Endothelial cell of umbilical vein (primary cell): Measurements from ENCODE around the gene FBXW7. TPM values are rescaled to one million over a fixed set of nuclear protein-coding genes. Genes with fewer than 3 reads are reported as not detected.

Experiments used
- BruUV-seq: library from RNA; stranded (reverse); fragments of 400-500 nt; replicated peaks from 2 replicates; lab custom pipeline; 2021; lab: Mats Ljungman, UMichigan
- CTCF ChIA-PET: fragments of 300-600, 350-600 bp; sonication (Branson Sonifier 250); formaldehyde crosslinking; loops from one replicate; lab custom pipeline; 2021; ENCODE audit warnings: antibody characterized with exemption, inconsistent platforms; lab: Charles Lee
- POLR2A ChIA-PET: fragments of 300-600, 350-600 bp; sonication (Branson Sonifier 250); formaldehyde crosslinking; loops from one replicate; lab custom pipeline; 2021; ENCODE audit warnings: antibody characterized with exemption, inconsistent platforms; lab: Charles Lee
- DNase-seq: peaks from one replicate; pipeline ENCODE4 v3.0.0-alpha.2; 2011; ENCODE audit warnings: low read depth, low spot score
- FAIRE-seq: peaks from 2 replicates; lab custom pipeline; 2011; peaks lifted over from hg19 to GRCh38; lab: Jason Lieb, UNC
- H2AFZ ChIP-seq: 2 replicates; pipeline ENCODE4 v1.6.0; 2012; ENCODE audit warnings: low read depth, low read length, control low read depth, inconsistent platforms
- H3K27ac ChIP-seq: 2 replicates; pipeline ENCODE4 v1.5.1; 2011; ENCODE audit warnings: low read depth, mild to moderate bottlenecking, control low read depth, low read length, moderate library complexity; ENCODE audit not compliant: insufficient read depth
- H3K27me3 ChIP-seq, 2 experiments: 2 replicates each; pipeline versions ENCODE4 v1.6.0 to v1.6.1; 2011; ENCODE audit warnings: low read length in 2 of 2, mixed read lengths in 1 of 2; ENCODE audit not compliant: control insufficient read depth in 2 of 2, insufficient read depth in 2 of 2
- H3K36me3 ChIP-seq, 2 experiments: 2 replicates in 1 of 2; 3 replicates in 1 of 2; pipeline ENCODE4 v1.5.1; 2011; ENCODE audit warnings: low read length in 2 of 2, mild to moderate bottlenecking in 1 of 2, moderate library complexity in 1 of 2; ENCODE audit not compliant: control insufficient read depth in 2 of 2, insufficient read depth in 2 of 2; ENCODE audit errors: extremely low read depth in 1 of 2
- H3K4me1 ChIP-seq: 3 replicates; pipeline ENCODE4 v1.5.1; 2011; ENCODE audit warnings: mild to moderate bottlenecking, low read length; ENCODE audit not compliant: control insufficient read depth, insufficient read depth; ENCODE audit errors: extremely low read depth
- H3K4me2 ChIP-seq: 2 replicates; pipeline ENCODE4 v1.6.1; 2011; ENCODE audit warnings: low read length, control low read depth, mixed read lengths; ENCODE audit not compliant: insufficient read depth
- H3K4me3 ChIP-seq, 3 experiments: fragments of 200-600 bp in 1 of 3; sonication (generic), shearing (Covaris generic) in 1 of 3; replicated peaks in 1 of 3; 2 replicates each; pipeline ENCODE4 v1.5.1; 2011 to 2016; ENCODE audit warnings: control low read depth in 3 of 3, low read length in 3 of 3, mild to moderate bottlenecking in 2 of 3, inconsistent platforms in 1 of 3, low read depth in 1 of 3, moderate library complexity in 1 of 3; ENCODE audit not compliant: insufficient read depth in 1 of 3
- H3K79me2 ChIP-seq: 2 replicates; pipeline ENCODE4 v1.6.0; 2012; ENCODE audit warnings: low read length, inconsistent platforms; ENCODE audit not compliant: control insufficient read depth, insufficient read depth
- H3K9ac ChIP-seq: replicated peaks from 2 replicates; pipeline ENCODE3; 2011; ENCODE audit warnings: low read length, control low read depth; ENCODE audit not compliant: insufficient read depth; ENCODE audit errors: extremely low read depth
- H3K9me1 ChIP-seq: replicated peaks from 3 replicates; pipeline ENCODE4 v1.6.0; 2011; ENCODE audit warnings: mild to moderate bottlenecking, low read length; ENCODE audit not compliant: control insufficient read depth, insufficient read depth; ENCODE audit errors: extremely low read depth
- H3K9me3 ChIP-seq: replicated peaks from 2 replicates; pipeline ENCODE4 v1.5.1; 2012; ENCODE audit warnings: low read length, inconsistent platforms; ENCODE audit not compliant: control insufficient read depth, insufficient read depth
- H4K20me1 ChIP-seq: replicated peaks from 2 replicates; pipeline ENCODE3; 2011; ENCODE audit warnings: mild to moderate bottlenecking, low read length; ENCODE audit not compliant: control insufficient read depth, insufficient read depth; ENCODE audit errors: extremely low read depth
- EZH2 ChIP-seq: IDR thresholded peaks from 2 replicates; pipeline ENCODE4 v1.6.1; 2012; ENCODE audit warnings: borderline replicate concordance, low read depth, mild to moderate bottlenecking, moderate library complexity, low read length, inconsistent platforms; ENCODE audit not compliant: severe bottlenecking
- FOS ChIP-seq: IDR thresholded peaks from 2 replicates; pipeline ENCODE4 v1.6.1; 2011; ENCODE audit warnings: mild to moderate bottlenecking, low read length, moderate library complexity, borderline replicate concordance; ENCODE audit not compliant: insufficient read depth
- GATA2 ChIP-seq: IDR thresholded peaks from 2 replicates; pipeline ENCODE4 v1.7.0; 2011; ENCODE audit warnings: low read depth, mild to moderate bottlenecking, moderate library complexity, mixed read lengths, low read length; ENCODE audit not compliant: insufficient read length, insufficient read depth
- JUN ChIP-seq: IDR thresholded peaks from 2 replicates; pipeline ENCODE4 v1.6.1; 2011; ENCODE audit warnings: borderline replicate concordance, low read depth; ENCODE audit not compliant: insufficient read length, insufficient read depth
- MAX ChIP-seq: IDR thresholded peaks from 2 replicates; pipeline ENCODE4 v1.6.1; 2011; ENCODE audit not compliant: insufficient read depth, insufficient read length
- MYC ChIP-seq: IDR thresholded peaks from one replicate; pipeline ENCODE4 v1.6.1; 2011; ENCODE audit warnings: mild to moderate bottlenecking, low read depth, low read length
- POLR2A ChIP-seq: IDR thresholded peaks from 2 replicates; pipeline ENCODE4 v1.6.1; 2012; ENCODE audit warnings: low read depth, mild to moderate bottlenecking, control low read depth, low read length
- POLR2AphosphoS5 ChIP-seq: IDR thresholded peaks from 2 replicates; pipeline ENCODE4 v1.6.1; 2012; ENCODE audit warnings: low read depth, mild to moderate bottlenecking, control low read depth, low read length, moderate library complexity; ENCODE audit not compliant: insufficient read depth
- dilution Hi-C: fragments of 300-500 bp; cut with MboI; formaldehyde crosslinking; loops from one replicate; pipeline ENCODE4 v1.15.0; 2019; ENCODE audit warnings: low sequenced_read_pairs; ENCODE audit not compliant: extremely low pct_ligation_motif_present
- intact Hi-C: fragments of 100-400 bp; cut with micrococcal nuclease; formaldehyde crosslinking; loops from one replicate; pipeline ENCODE4 v1.10.0; 2022
- polyA plus RNA-seq, 4 experiments: library from polyadenylated mRNA; depleted of rRNA in 3 of 4; stranded (reverse) in 3 of 4; unstranded in 1 of 4; fragments of >200 nt; gene quantifications; 2 replicates each; pipeline versions ENCODE4 v1.2.1 to v1.2.3, GENCODE V29; 2011 to 2012; ENCODE audit warnings: missing spikeins in 1 of 4
- total RNA-seq: library from RNA; stranded (reverse); gene quantifications from 2 replicates; pipeline ENCODE4 v1.2.3, GENCODE V29; 2021
- TF ChIP-seq, protein P1 (sequence below), 2 donors: IDR thresholded peaks; 1 replicate in 1 of 2; 2 replicates in 1 of 2; pipeline ENCODE4 v1.5.1; 2011; ENCODE audit warnings: low read length in 2 of 2, mild to moderate bottlenecking in 2 of 2, moderate library complexity in 2 of 2, control low read depth in 1 of 2, inconsistent platforms in 1 of 2, low read depth in 1 of 2; ENCODE audit not compliant: insufficient read depth in 1 of 2; ENCODE audit errors: extremely low read depth in 1 of 2

FBXW7 gene
- total and polyA plus RNA-seq, 2 donors (not counting 3 experiments of a cell fraction or from before 2014, with no cell fraction given): 7.0 to 28.1 TPM

GRCh38 chr4:152462047-152462446 lies 73.8 kb downstream of the FBXW7 start:
- BruUV-seq: no TSS peak
- dilution Hi-C loops: no loop called here
- H3K79me2 ChIP-seq: peaks cover 34% of the 10 kb centered on the region
- no peaks in the 10 kb centered on the region for H3K9me1 ChIP-seq
- POLR2A ChIA-PET: no interaction called here
- H3K27ac ChIP-seq: no peak overlapping the region
- peaks cover 2% of the 10 kb centered on the region for H4K20me1 ChIP-seq
- no peaks in the 10 kb centered on the region for H3K9me3 ChIP-seq
- intact Hi-C loops: no loop called here
- H3K4me2 ChIP-seq: no peak overlapping the region
- H3K4me3 ChIP-seq: no peak overlapping the region
- no peak for FAIRE-seq
- H3K9ac ChIP-seq: no peak overlapping the region
- no peaks in the 10 kb centered on the region for H3K27me3 ChIP-seq
- CTCF ChIA-PET: interaction anchor here (1.1 kb wide), 1 partner anchor 39 kb away, joined by 4 read pairs; no protein-coding TSS in a partner anchor
- no peaks in the 10 kb centered on the region for H3K36me3 ChIP-seq
- TF ChIP-seq, protein P1, sequence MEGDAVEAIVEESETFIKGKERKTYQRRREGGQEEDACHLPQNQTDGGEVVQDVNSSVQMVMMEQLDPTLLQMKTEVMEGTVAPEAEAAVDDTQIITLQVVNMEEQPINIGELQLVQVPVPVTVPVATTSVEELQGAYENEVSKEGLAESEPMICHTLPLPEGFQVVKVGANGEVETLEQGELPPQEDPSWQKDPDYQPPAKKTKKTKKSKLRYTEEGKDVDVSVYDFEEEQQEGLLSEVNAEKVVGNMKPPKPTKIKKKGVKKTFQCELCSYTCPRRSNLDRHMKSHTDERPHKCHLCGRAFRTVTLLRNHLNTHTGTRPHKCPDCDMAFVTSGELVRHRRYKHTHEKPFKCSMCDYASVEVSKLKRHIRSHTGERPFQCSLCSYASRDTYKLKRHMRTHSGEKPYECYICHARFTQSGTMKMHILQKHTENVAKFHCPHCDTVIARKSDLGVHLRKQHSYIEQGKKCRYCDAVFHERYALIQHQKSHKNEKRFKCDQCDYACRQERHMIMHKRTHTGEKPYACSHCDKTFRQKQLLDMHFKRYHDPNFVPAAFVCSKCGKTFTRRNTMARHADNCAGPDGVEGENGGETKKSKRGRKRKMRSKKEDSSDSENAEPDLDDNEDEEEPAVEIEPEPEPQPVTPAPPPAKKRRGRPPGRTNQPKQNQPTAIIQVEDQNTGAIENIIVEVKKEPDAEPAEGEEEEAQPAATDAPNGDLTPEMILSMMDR (IDR thresholded peaks at IDR 0.05; ENCODE audit: extremely low read depth in 1 of 2, insufficient read depth in 1 of 2, low read depth in 1 of 2, low read length in 2 of 2): no peak
- TF ChIP-seq FOS (no peak), POLR2AphosphoS5 (no peak), POLR2A (no peak), GATA2 (no peak), EZH2 (no peak), MYC (no peak), MAX (no peak), JUN (no peak)
- peaks cover 11% of the 10 kb centered on the region for H3K4me1 ChIP-seq
- no peak for DNase-seq
- H2AFZ ChIP-seq: no peak overlapping the region
